ENCODE measurements around the gene ABHD14A. TPM values are rescaled to one million over a fixed set of nuclear protein-coding genes. Genes with fewer than 3 reads are reported as not detected.

The ABHD14A gene
- 19.7 and 19.8 TPM in 2 replicates for total RNA-seq

DNA sequence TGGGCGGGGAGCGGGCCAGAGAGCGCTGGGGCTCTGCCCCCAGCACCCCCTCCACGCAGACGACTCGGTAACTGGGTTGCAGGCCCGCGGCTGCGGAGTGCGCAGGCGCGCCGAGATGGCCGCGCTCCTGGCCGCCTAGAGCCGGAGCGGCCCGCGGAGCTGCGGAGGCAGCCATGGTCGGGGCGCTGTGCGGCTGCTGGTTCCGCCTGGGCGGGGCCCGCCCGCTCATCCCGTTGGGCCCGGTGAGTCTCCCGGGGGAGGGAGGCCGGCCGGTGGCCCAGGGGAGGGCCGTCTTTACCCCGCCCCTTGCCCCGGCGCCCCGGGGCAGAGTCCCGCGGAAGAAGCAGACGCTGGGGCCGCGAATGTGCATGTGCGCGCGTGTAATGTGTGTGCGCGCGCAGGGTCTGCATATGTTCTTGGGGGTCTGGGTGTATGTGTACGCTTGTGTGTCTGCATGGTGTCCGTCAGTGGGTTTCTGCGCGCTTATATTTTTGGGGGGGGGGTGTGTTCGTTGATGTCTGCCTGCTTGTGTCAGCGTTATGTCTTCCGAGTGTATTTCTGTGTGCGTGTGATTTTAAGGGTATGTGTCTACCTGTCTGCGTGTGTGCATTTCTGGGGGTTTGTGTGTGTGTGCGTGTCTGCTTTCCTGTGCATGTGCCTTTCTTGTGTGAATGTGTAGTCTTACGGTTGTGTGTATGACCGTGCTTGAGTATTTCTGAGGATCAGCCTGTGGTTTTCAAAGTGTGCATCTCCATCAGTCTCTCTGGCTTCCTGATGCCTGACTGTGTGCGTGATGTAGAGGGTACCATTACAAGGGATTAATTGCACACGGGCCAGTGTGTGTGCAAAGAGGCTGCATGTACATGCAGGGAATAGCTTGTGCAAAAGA, at the start of gene ABHD14A:
Gene ABHD14A (plus strand): TSS at position 102 of the 889 bp plus-strand sequence. CDS start 72 bp downstream, at position 174.

GRCh38 chr3:51941798-51942602, 32.9 kb upstream of the ABHD14A start, which contains the start of the genes PARP3 and RRP9:
TSS of gene PARP3 (plus strand) at chr3:51942363. CDS start at chr3:51943356, 993 bp downstream.
TSS of gene RRP9 (minus strand) at chr3:51941904. CDS start at chr3:51941867, 37 bp downstream.

DNA sequence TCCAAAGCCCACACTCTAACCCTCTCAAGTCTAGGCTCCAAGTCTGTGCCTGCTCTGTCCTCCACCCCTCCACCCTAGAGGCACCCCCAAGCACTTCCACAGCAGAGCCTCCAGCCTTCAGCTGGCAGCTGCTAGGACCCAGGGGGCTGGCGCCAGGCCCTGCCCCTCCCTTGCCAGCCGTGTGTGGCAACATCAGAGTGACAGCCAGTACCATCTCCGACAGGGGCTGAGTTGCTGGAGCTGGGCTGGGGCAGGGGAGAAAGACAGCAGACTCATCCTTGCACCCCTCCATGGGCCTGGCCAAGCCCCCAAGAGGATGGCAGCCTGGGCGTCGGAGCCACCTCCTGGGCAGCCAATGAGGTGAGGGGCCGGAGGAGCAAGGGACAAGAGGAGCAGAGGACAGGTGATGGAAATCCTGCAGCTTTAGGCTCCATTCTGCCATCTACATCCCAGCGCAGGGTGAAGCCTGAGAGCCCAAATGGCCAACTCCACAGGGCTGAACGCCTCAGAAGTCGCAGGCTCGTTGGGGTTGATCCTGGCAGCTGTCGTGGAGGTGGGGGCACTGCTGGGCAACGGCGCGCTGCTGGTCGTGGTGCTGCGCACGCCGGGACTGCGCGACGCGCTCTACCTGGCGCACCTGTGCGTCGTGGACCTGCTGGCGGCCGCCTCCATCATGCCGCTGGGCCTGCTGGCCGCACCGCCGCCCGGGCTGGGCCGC, 19.5 kb upstream of the ABHD14A start, which contains the start of gene GPR62:
Gene GPR62 (plus strand): TSS at position 207 of the 718 bp plus-strand sequence. CDS start 272 bp downstream, at position 479.

DNA sequence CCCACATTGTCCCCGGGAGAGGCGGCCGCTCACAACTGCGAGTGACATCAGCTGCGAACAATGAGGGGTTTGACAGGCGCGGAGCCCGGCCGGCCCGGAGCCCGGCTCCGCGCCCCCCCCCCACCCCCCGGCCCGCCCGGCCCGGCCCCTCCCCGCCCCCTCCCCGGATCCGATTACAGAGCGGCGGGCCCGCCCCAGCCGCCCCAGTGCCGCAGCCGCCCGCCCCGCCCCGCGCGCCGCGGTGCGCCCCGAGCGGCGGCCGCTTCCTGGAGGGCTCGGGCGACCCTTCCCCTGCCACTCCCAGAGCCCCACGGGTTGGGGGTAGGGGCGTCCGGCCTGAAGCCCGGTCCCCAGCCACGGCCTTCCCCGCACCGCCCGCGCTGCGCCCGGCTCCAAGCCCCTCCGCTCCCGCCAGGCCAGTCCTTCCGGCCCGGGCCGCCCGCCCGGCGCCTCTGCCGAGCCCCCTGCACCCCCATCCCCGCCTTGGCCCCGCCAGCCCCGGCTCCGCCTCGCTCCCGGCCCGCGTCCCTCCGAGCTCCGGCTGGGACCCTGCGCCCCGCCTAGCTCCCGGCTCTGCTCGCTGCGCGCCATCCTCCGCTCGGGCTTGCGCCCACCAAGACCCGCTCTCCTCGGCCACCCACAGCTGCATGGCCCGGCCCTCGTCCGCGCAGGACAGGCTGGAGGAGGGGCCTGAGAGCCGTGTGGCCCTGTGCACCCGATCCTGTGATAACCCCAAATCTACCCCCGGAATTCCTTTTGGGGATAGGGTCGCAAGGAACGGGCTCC, 7.3 kb upstream of the ABHD14A start, which contains the start of gene PCBP4:
Gene PCBP4 (minus strand): TSS at position 71 of the 786 bp plus-strand sequence. CDS start 6,214 bp downstream, outside the sequence.

GRCh38 chr3:51982838-51983577, 8.1 kb downstream of the ABHD14A start, which contains the start of gene ACY1:
TSS of gene ACY1 (plus strand) at chr3:51983535. CDS start at chr3:51984065, 530 bp downstream.

DNA sequence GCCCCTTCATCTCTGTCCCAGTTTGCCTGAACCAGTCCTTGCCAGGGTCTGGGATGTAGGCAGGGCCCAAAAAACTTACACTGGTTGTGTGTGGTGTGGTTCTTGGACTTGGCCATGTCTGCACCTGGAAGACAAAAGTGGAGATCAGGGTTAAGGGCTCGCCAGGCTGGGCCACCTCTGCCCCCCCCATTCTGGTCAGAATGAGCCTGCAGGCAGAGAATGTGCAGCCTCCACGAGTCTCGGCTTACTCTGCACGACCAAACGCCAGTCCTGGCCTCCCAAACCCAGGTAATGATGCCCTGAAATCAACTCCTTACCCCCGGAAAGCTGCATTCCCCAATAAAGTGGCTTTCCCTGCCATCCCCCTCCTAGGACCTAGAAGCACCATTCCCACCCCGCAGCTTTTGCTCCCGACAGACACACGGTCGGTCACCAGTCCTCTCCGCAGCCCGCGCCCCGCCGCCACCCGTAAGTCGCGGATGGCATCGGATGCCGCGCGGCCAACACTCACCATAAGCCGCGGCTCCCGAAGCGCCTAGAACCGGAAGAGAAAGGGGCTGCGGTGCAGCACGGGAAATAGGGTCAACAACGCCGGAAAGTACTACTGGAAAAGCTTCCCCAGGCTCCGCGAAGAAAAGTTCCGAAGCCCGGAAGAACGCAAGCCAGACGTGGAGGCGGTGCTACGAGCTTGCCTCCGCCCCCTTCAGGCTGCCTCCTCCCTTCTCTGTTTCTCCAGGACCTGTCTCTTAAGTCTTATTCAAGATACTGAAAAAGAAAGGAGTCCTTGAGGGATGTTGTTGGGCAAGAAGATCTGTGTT, 20.7 kb downstream of the ABHD14A start, which contains the start of gene RPL29:
Gene RPL29 (minus strand): TSS at position 550 of the 818 bp plus-strand sequence. CDS start 434 bp downstream, at position 116.

Other genes with a start within 250 kb of the ABHD14A start
- gene IQCF6, start 195.8 kb upstream of the ABHD14A start, total RNA-seq = not detected in 2 replicates
- not detected in 2 replicates for gene IQCF2, start 113.4 kb upstream of the ABHD14A start, total RNA-seq
- gene IQCF5, start 99.5 kb upstream of the ABHD14A start, total RNA-seq = not detected in 2 replicates
- gene IQCF1, start 71.7 kb upstream of the ABHD14A start, total RNA-seq = not detected in 2 replicates
- gene RRP9, start 33.2 kb upstream of the ABHD14A start, total RNA-seq = 29.8 and 47.9 TPM in 2 replicates
- gene PARP3, start 32.7 kb upstream of the ABHD14A start, total RNA-seq = 5.7 and 5.9 TPM in 2 replicates
- gene GPR62, start 19.7 kb upstream of the ABHD14A start, total RNA-seq = not detected in 2 replicates
- gene PCBP4, start 7.6 kb upstream of the ABHD14A start, total RNA-seq = 44.2 and 57.0 TPM in 2 replicates
- gene ABHD14B, start 1.0 kb upstream of the ABHD14A start, total RNA-seq = 51.9 and 64.7 TPM in 2 replicates
- 134 and 148 TPM in 2 replicates for gene ACY1, start 8.5 kb downstream of the ABHD14A start, total RNA-seq
- gene RPL29, start 20.8 kb downstream of the ABHD14A start, total RNA-seq = 2,114 and 2,340 TPM in 2 replicates
- 118 and 162 TPM in 2 replicates for gene DUSP7, start 81.5 kb downstream of the ABHD14A start, total RNA-seq
- gene POC1A, start 179.4 kb downstream of the ABHD14A start, total RNA-seq = 8.7 and 23.7 TPM in 2 replicates
- gene ALAS1, start 223.1 kb downstream of the ABHD14A start, total RNA-seq = 43.8 and 52.0 TPM in 2 replicates